Measurements from ENCODE around the gene AIMP1. TPM values are rescaled to one million over a fixed set of nuclear protein-coding genes. Genes with fewer than 3 reads are reported as not detected.
A peak's percentile ranks its signal among the peaks of the same experiment; 100 is the strongest.
"Not testable (repeated sequence)": the region's sequence is repeated elsewhere in the genome, so short reads cannot be mapped to it uniquely, and the experiment has no call there.

AIMP1 gene
- total and polyA plus RNA-seq, 8 donors = 13.9 to 437 (median 27.2) TPM

DNA sequence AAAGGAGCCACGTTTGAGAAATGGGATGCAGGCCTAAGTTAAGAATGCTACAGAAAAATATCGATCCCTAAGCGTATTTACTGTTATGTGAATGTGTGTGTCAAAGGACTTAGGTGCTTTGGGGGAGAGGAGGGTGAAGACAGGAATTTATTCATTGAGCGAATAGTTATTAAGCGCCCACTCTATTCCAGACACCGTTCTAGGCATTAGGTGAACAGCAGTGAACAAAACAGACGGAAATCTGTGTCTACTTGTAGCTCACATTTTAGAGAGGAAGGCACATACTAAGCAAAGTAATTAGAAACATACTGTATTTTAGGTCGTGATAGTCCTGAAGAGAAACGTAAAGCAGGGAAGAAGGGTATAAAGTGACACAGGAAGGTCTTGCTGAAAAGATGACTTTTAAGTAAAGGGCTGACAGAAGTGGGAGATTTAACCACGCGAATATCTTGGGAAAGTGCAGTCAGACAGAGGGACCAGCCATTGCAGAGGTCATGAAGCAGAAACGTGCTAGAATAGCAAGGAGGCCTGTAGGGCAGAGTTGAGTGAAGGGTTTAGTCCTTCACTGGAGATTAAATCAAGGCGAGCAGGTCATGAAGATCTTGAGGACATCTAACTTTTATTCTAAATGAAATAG is 541 bp downstream of the AIMP1 start:
- Histone ChIP-seq H3K4me1 (peaks cover 26 to 63% (median 42%) of the 10 kb centered on the region in 4 donors), H3K27ac (peak overlapping the region; percentile 86 to 97 (median 96)), H3K4me3 (peak overlapping the region; percentile 82 to 88 (median 86)), H3K36me3 (peaks cover 8 to 12% (median 11%) of the 10 kb centered on the region in 4 donors), H3K9me3 (no peaks in the 10 kb centered on the region), H3K27me3 (no peaks in the 10 kb centered on the region)
- intact Hi-C loops (cut with DNase I; ENCODE audit: low total_unique reads) = no loop called here
- 1 to 4% (median 3%) methylated on average over 13 of the region's 13 CpGs for WGBS, 5 donors
- peak in 1 of 2 donors; percentile 40 for DNase-seq
- no peak for TF ChIP-seq POLR2A (IDR thresholded peaks at IDR 0.05)
- no peak for TF ChIP-seq POLR2AphosphoS5 (IDR thresholded peaks at IDR 0.05)
- TF ChIP-seq, protein P1, sequence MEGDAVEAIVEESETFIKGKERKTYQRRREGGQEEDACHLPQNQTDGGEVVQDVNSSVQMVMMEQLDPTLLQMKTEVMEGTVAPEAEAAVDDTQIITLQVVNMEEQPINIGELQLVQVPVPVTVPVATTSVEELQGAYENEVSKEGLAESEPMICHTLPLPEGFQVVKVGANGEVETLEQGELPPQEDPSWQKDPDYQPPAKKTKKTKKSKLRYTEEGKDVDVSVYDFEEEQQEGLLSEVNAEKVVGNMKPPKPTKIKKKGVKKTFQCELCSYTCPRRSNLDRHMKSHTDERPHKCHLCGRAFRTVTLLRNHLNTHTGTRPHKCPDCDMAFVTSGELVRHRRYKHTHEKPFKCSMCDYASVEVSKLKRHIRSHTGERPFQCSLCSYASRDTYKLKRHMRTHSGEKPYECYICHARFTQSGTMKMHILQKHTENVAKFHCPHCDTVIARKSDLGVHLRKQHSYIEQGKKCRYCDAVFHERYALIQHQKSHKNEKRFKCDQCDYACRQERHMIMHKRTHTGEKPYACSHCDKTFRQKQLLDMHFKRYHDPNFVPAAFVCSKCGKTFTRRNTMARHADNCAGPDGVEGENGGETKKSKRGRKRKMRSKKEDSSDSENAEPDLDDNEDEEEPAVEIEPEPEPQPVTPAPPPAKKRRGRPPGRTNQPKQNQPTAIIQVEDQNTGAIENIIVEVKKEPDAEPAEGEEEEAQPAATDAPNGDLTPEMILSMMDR (IDR thresholded peaks at IDR 0.05) = no peak
- no peak for TF ChIP-seq EP300 (IDR thresholded peaks at IDR 0.05)

DNA sequence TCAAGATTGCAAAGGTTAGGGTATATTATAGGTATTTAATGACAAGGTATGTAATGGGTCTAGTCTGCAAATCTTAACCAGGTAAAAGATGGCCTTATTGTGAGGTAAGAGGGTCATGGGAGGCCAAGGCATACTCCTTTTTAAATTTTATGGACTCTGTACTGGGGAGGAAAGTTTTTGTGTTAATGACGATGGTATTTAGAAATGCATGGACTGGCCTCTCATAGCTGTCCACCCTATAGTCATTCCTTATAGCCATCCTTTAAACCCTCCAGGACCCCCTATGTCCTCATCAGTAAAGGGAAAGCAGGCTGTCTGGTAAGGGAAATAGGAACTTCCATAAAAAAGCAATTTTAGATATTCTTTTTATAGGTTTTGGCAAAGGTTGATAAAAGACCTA is 1.5 kb downstream of the AIMP1 start:
- no peaks in the 10 kb centered on the region for H3K9me3 ChIP-seq
- H3K27ac ChIP-seq = no peak overlapping the region
- DNase-seq = no peak
- H3K27me3 ChIP-seq = no peaks in the 10 kb centered on the region
- intact Hi-C loops (cut with DNase I; ENCODE audit: low total_unique reads) = no loop called here
- TF ChIP-seq EP300 (IDR thresholded peaks at IDR 0.05) (no peak), POLR2A (IDR thresholded peaks at IDR 0.05) (no peak), POLR2AphosphoS5 (IDR thresholded peaks at IDR 0.05) (no peak)
- TF ChIP-seq, protein P1 (IDR thresholded peaks at IDR 0.05) = no peak
- 71 to 87% (median 83%) methylated on average over 1 of the region's 1 CpG for WGBS, 5 donors
- peaks cover 8 to 12% (median 11%) of the 10 kb centered on the region in 4 donors for H3K36me3 ChIP-seq
- H3K4me3 ChIP-seq = peak overlapping the region in 2 of 4 donors; percentile 86 to 88
- H3K4me1 ChIP-seq = peaks cover 26 to 72% (median 46%) of the 10 kb centered on the region in 4 donors

DNA sequence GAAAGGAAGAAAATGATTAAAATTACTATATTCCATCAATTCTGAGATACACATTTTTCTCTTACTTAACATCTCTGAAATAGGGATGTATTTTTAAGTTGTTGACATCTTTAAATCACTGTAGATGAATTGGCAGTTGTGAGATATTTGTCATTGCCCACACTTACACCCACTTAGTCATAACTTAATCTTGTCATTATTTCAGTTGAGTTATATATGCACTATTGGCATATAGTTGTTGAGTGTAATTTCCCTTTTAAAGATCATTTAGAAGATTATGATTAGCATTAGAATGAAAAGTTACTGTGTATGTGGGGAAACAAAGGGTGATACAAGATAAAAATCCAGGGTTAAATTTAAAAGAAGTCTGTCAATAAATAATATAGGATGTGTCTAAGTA is 2.2 kb downstream of the AIMP1 start:
- intact Hi-C loops (cut with DNase I; ENCODE audit: low total_unique reads) = no loop called here
- Histone ChIP-seq H3K4me1 (peaks cover 26 to 70% (median 44%) of the 10 kb centered on the region in 4 donors), H3K27ac (no peak overlapping the region), H3K27me3 (no peaks in the 10 kb centered on the region), H3K36me3 (peaks cover 8 to 12% (median 11%) of the 10 kb centered on the region in 4 donors), H3K4me3 (no peak overlapping the region), H3K9me3 (no peaks in the 10 kb centered on the region)
- TF ChIP-seq POLR2A (IDR thresholded peaks at IDR 0.05) = no peak
- TF ChIP-seq EP300 (IDR thresholded peaks at IDR 0.05) = no peak
- no peak for DNase-seq

DNA sequence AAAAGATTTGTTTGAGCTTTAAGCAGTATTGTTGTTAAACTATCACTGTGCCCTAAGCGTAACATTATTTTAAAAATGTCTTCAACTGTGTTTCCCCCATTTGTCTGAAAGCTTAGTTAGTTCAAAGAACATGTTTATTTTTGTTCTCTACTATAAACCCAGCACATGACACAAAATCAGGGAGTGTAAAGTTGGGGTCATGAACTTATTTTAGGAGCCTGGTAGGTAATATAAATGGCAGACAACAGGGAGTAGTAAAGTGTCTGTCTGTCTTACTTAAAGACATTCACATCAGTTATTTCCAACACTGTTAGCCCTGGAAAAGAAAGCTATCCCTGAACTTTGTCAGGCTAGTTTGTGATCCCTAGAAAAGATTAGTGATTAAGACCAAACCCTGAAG is 3.9 kb downstream of the AIMP1 start:
- peaks cover 8 to 17% (median 12%) of the 10 kb centered on the region in 4 donors for H3K36me3 ChIP-seq
- intact Hi-C loops (cut with DNase I; ENCODE audit: low total_unique reads) = no loop called here
- WGBS, 5 donors = 90 to 98% (median 95%) methylated on average over 1 of the region's 1 CpG
- peaks cover 18 to 60% (median 31%) of the 10 kb centered on the region in 4 donors for H3K4me1 ChIP-seq
- no peaks in the 10 kb centered on the region for H3K9me3 ChIP-seq
- H3K27ac ChIP-seq = no peak overlapping the region
- no peak for DNase-seq
- H3K4me3 ChIP-seq = no peak overlapping the region
- TF ChIP-seq, protein P1 (IDR thresholded peaks at IDR 0.05) = no peak
- TF ChIP-seq POLR2AphosphoS5 (IDR thresholded peaks at IDR 0.05) (no peak), EP300 (IDR thresholded peaks at IDR 0.05) (no peak), POLR2A (IDR thresholded peaks at IDR 0.05) (no peak)
- H3K27me3 ChIP-seq = no peaks in the 10 kb centered on the region

DNA sequence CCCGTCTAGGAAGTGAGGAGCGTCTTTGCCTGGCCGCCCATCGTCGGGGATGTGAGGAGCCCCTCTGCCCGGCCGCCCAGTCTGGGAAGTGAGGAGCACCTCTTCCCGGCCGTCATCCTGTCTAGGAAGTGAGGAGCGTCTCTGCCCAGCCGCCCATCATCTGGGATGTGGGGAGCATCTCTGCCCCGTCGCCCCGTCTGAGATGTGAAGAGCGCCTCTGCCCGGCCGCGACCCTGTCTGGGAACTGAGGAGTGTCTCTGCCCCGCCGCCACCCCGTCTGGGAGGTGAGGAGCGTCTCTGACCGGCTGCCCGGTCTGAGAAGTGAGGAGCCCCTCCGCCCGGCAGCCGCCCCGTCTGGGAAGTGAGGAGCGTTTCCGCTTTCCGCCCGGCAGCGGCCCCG is 4.8 kb downstream of the AIMP1 start:
- H3K27me3 ChIP-seq; DNase-seq; H3K4me3 ChIP-seq; H3K9me3 ChIP-seq; H3K27ac ChIP-seq; intact Hi-C loops (cut with DNase I; ENCODE audit: low total_unique reads): not testable (repeated sequence)
- WGBS, 5 donors = 97 to 98% (median 98%) methylated on average over 27 to 34 of the region's 34 CpGs; no CpG with 5 or more reads in 1 of the 5 donors
- Histone ChIP-seq H3K4me1 (peaks cover 14 to 57% (median 30%) of the 10 kb centered on the region in 4 donors), H3K36me3 (peaks cover 8 to 25% (median 22%) of the 10 kb centered on the region in 4 donors)

DNA sequence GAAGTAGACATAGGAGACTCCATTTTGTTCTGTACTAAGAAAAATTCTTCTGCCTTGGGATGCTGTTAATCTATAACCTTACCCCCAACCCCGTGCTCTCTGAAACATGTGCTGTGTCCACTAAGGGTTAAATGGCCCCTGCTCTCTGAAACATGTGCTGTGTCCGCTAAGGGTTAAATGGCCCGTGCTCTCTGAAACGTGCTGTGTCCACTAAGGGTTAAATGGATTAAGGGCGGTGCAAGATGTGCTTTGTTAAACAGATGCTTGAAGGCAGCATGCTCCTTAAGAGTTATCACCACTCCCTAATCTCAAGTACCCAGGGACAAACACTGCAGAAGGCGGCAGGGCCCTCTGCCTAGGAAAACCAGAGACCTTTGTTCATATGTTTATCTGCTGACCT is 5.5 kb downstream of the AIMP1 start:
- intact Hi-C loops (cut with DNase I; ENCODE audit: low total_unique reads); H3K4me3 ChIP-seq; H3K9me3 ChIP-seq; H3K27me3 ChIP-seq; H3K27ac ChIP-seq; DNase-seq: not testable (repeated sequence)
- peaks cover 12 to 32% (median 28%) of the 10 kb centered on the region in 4 donors for H3K36me3 ChIP-seq
- WGBS, 5 donors = 41 to 53% (median 48%) methylated on average over 6 of the region's 6 CpGs
- H3K4me1 ChIP-seq = peaks cover 14 to 57% (median 30%) of the 10 kb centered on the region in 4 donors

Measured in stomach (tissue), 9 donors.